GM12878 (cell line): ENCODE measurements around the gene SEC31A. TPM values are rescaled to one million over a fixed set of nuclear protein-coding genes. Genes with fewer than 3 reads are reported as not detected.
A peak's percentile ranks its signal among the peaks of the same experiment; 100 is the strongest.

Experiments
- ATAC-seq: fragments of 200-7000 bp; cut with Tn5 transposase; 3 replicates; pipeline ENCODE4 v1.9.1; 2020; ENCODE audit warnings: mild to moderate bottlenecking, moderate library complexity
- BruUV-seq: library from RNA; stranded (reverse); fragments of 400-500 nt; replicated peaks from 2 replicates; lab custom pipeline; 2021; lab: Mats Ljungman, UMichigan
- CTCF ChIA-PET: fragments of 300-600 bp; sonication (Branson Sonifier 250); formaldehyde crosslinking; extraction: SDS; loops from one replicate; lab custom pipeline; 2021; ENCODE audit warnings: inconsistent platforms; lab: Yijun Ruan, JAX
- POLR2A ChIA-PET: fragments of 350-600 bp; formaldehyde crosslinking; extraction: SDS; loops from one replicate; lab custom pipeline; 2021; ENCODE audit warnings: inconsistent platforms; lab: Charles Lee
- RAD21 ChIA-PET: fragments of 300-600 bp; sonication (Branson Sonifier 250); formaldehyde crosslinking; loops from one replicate; lab custom pipeline; 2023; ENCODE audit warnings: antibody characterized with exemption; ENCODE audit not compliant: unreplicated experiment; lab: Charles Lee
- SMC1A ChIA-PET: fragments of 300-600 bp; sonication (Branson Sonifier 250); formaldehyde crosslinking; loops from one replicate; lab custom pipeline; 2023; ENCODE audit not compliant: unreplicated experiment, uncharacterized antibody; lab: Charles Lee
- DNase-seq: peaks from one replicate; pipeline ENCODE4 v3.0.0-alpha.2; 2011; ENCODE audit warnings: low read depth, low spot score
- FAIRE-seq: peaks from 3 replicates; lab custom pipeline; 2011; peaks lifted over from hg19 to GRCh38; lab: Jason Lieb, UNC
- H2AFZ ChIP-seq: 2 replicates; pipeline ENCODE4 v1.6.0; 2011; ENCODE audit warnings: low read depth, low read length, control low read depth; ENCODE audit not compliant: control insufficient read depth
- H3K27ac ChIP-seq: 2 replicates; pipeline ENCODE4 v1.5.1; 2011; ENCODE audit warnings: control low read depth; ENCODE audit not compliant: control insufficient read depth, insufficient read depth
- H3K27me3 ChIP-seq, 2 experiments: replicated peaks in 1 of 2; 2 replicates each; pipeline versions ENCODE4 v1.6.0 to v1.6.1; 2011; ENCODE audit warnings: low read length in 1 of 2; ENCODE audit not compliant: control insufficient read depth in 2 of 2, insufficient read depth in 2 of 2
- H3K36me3 ChIP-seq, 2 experiments: 2 replicates each; pipeline ENCODE4 v1.5.1; 2011; ENCODE audit warnings: low read length in 1 of 2; ENCODE audit not compliant: control insufficient read depth in 2 of 2, insufficient read depth in 2 of 2
- H3K4me1 ChIP-seq: 2 replicates; pipeline ENCODE4 v1.6.1; 2011; ENCODE audit warnings: mild to moderate bottlenecking, low read length, moderate library complexity, mixed read lengths; ENCODE audit not compliant: control insufficient read depth, insufficient read depth
- H3K4me2 ChIP-seq: 2 replicates; pipeline ENCODE4 v1.6.0; 2011; ENCODE audit warnings: control low read depth; ENCODE audit not compliant: control insufficient read depth, insufficient read depth
- H3K4me3 ChIP-seq: fragments of 200-600 bp; sonication (generic); 2 replicates; pipeline ENCODE4 v1.5.1; 2016
- H3K79me2 ChIP-seq: 2 replicates; pipeline ENCODE4 v1.6.0; 2011; ENCODE audit warnings: low read length; ENCODE audit not compliant: control insufficient read depth, insufficient read depth
- H3K9ac ChIP-seq: 2 replicates; pipeline ENCODE4 v1.8.0; 2011; ENCODE audit warnings: low read length, control low read depth, mixed read lengths; ENCODE audit not compliant: control insufficient read depth, insufficient read depth
- H3K9me3 ChIP-seq: replicated peaks from 3 replicates; pipeline ENCODE4 v1.5.1; 2011; ENCODE audit warnings: mild to moderate bottlenecking, low read length; ENCODE audit not compliant: control insufficient read depth, insufficient read depth
- H4K20me1 ChIP-seq: 2 replicates; pipeline ENCODE4 v1.6.0; 2011; ENCODE audit not compliant: control insufficient read depth, insufficient read depth
- IRF3 ChIP-seq: fragments of 450-650 bp; IDR thresholded peaks from 2 replicates; pipeline ENCODE4 v1.6.1; 2014; ENCODE audit warnings: mild to moderate bottlenecking
- SMC3 ChIP-seq: IDR thresholded peaks from 2 replicates; pipeline ENCODE4 v1.6.1; 2011; ENCODE audit warnings: low read length, improper control_type of control experiment, borderline replicate concordance
- ZBED1 ChIP-seq: IDR thresholded peaks from 2 replicates; pipeline ENCODE4 v1.6.1; 2016; ENCODE audit warnings: borderline replicate concordance
- WGBS: methylation state at CpG from one replicate; pipeline ENCODE4 v1.1.6; 2016; ENCODE audit warnings: low lambda C conversion rate; ENCODE audit not compliant: insufficient replicate concordance, insufficient coverage; ENCODE audit errors: missing lambda C conversion rate; 5-methylcytosine and 5-hydroxymethylcytosine counted together
- in situ Hi-C: fragments of 300-500 bp; cut with MboI; formaldehyde crosslinking; loops from 9 replicates; pipeline ENCODE4 v1.14.3; 2018; ENCODE audit warnings: mixed read lengths
- intact Hi-C: fragments of 100-400 bp; cut with micrococcal nuclease; formaldehyde crosslinking; loops from one replicate; pipeline ENCODE4 v1.14.2; 2022; ENCODE audit not compliant: unreplicated experiment
- polyA plus RNA-seq, 11 experiments: library from polyadenylated mRNA; depleted of rRNA in 4 of 11; unstranded in 6 of 11; stranded (reverse) in 5 of 11; fragments of >200 nt; fragmentation: Nextera tagmentation in 4 of 11; fragmentation: Illumina TruSeq in 1 of 11; extraction: Ambion mirVana in 4 of 11; extraction: Trizol in 1 of 11; gene quantifications; 1 replicate in 1 of 11; 2 replicates in 10 of 11; pipeline versions ENCODE4 v1.2.1 to v1.2.3, GENCODE V29; 2011 to 2016; ENCODE audit warnings: inconsistent platforms in 2 of 11, missing spikeins in 2 of 11, low read depth in 1 of 11
- total RNA-seq, 4 experiments: library from RNA; depleted of rRNA in 3 of 4; stranded (reverse); fragments of >200 nt in 3 of 4; fragmentation: Illumina TruSeq in 1 of 4; extraction: Trizol in 1 of 4; gene quantifications; 2 replicates each; pipeline versions ENCODE4 v1.2.1 to v1.2.3, GENCODE V29; 2013 to 2021
- TF ChIP-seq, protein P1 (sequence below): fragments of 450-650 bp; conservative IDR thresholded peaks from 2 replicates; pipeline ENCODE4 v1.6.1; 2017; ENCODE audit warnings: mild to moderate bottlenecking, moderate library complexity

The SEC31A gene
- total and polyA plus RNA-seq, 10 of the 15 experiments (the other 5 are each of a cell fraction or from before 2014, with no cell fraction given), result 74.6 to 171 (median 129) TPM

- TF ChIP-seq ZBED1 (no peak), SMC3 (no peak), IRF3 (no peak)
- TF ChIP-seq, protein P1, sequence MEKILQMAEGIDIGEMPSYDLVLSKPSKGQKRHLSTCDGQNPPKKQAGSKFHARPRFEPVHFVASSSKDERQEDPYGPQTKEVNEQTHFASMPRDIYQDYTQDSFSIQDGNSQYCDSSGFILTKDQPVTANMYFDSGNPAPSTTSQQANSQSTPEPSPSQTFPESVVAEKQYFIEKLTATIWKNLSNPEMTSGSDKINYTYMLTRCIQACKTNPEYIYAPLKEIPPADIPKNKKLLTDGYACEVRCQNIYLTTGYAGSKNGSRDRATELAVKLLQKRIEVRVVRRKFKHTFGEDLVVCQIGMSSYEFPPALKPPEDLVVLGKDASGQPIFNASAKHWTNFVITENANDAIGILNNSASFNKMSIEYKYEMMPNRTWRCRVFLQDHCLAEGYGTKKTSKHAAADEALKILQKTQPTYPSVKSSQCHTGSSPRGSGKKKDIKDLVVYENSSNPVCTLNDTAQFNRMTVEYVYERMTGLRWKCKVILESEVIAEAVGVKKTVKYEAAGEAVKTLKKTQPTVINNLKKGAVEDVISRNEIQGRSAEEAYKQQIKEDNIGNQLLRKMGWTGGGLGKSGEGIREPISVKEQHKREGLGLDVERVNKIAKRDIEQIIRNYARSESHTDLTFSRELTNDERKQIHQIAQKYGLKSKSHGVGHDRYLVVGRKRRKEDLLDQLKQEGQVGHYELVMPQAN, result no peak
- Histone ChIP-seq H3K4me3 (no peak overlapping the region), H4K20me1 (no peaks in the 10 kb centered on the region), H3K4me1 (no peaks in the 10 kb centered on the region), H3K9me3 (no peaks in the 10 kb centered on the region), H3K27ac (no peak overlapping the region), H2AFZ (no peak overlapping the region), H3K36me3 (peaks cover 2 to 23% of the 10 kb centered on the region in 2 experiments; a peak in 2 of 4 replicates), H3K4me2 (no peak overlapping the region), H3K79me2 (no peaks in the 10 kb centered on the region), H3K9ac (no peak overlapping the region), H3K27me3 (no peaks in the 10 kb centered on the region)
- SMC1A ChIA-PET, result no interaction called here
- POLR2A ChIA-PET, result interaction anchor here (0.6 to 1.3 kb wide), 2 partner anchors 22 to 188 kb away, joined by 4 to 8 read pairs; partner anchors contain the start of gene SCD5
- RAD21 ChIA-PET, result no interaction called here
- in situ Hi-C loops, result no loop called here
- 47% methylated on average over 2 of the region's 2 CpGs for WGBS
- TSS peak; percentile 10 for BruUV-seq
- DNase-seq (no peak), ATAC-seq (no peak), FAIRE-seq (no peak)
- intact Hi-C loops, result no loop called here
- CTCF ChIA-PET, result no interaction called here
These were observed 70.3 kb downstream of the SEC31A start for GRCh38 chr4:82820689-82821088.
